ENCODE measurements around the gene CORO1C.
"Not testable (repeated sequence)": the region's sequence is repeated elsewhere in the genome, so short reads cannot be mapped to it uniquely, and the experiment has no call there.

Gene CORO1C

GRCh38 chr12:108751821-108752220 lies 20.5 kb upstream of the CORO1C start:
- H3K4me3 ChIP-seq (replicated peaks; ENCODE audit: low read depth, low read length) = no peak overlapping the region
- no peak for DNase-seq (ENCODE audit: extremely low read depth, insufficient read length)
- no peak for TF ChIP-seq CTCF (IDR thresholded peaks at IDR 0.05; ENCODE audit: insufficient read depth, low read length, poor library complexity, severe bottlenecking)

GRCh38 chr12:108751003-108751402 lies 19.7 kb upstream of the CORO1C start:
- not testable (repeated sequence) for H3K4me3 ChIP-seq (replicated peaks; ENCODE audit: low read depth, low read length); DNase-seq (ENCODE audit: extremely low read depth, insufficient read length); H3K36me3 ChIP-seq (ENCODE audit: control insufficient read depth, insufficient read depth, low read length); H3K27me3 ChIP-seq (replicated peaks; ENCODE audit: control insufficient read depth, insufficient read depth, low read length)

More at GRCh38 chr12:108751821-108752220, 20.5 kb upstream of the CORO1C start:
- Histone ChIP-seq H3K27me3 (replicated peaks; ENCODE audit: control insufficient read depth, insufficient read depth, low read length) (no peaks in the 10 kb centered on the region), H3K36me3 (ENCODE audit: control insufficient read depth, insufficient read depth, low read length) (no peaks in the 10 kb centered on the region)

- no peak for DNase-seq (ENCODE audit: extremely low read depth, insufficient read length)
Observed at GRCh38 chr12:108750526-108750925, 19.2 kb upstream of the CORO1C start.

GRCh38 chr12:108747563-108747962 lies 16.2 kb upstream of the CORO1C start:
- Histone ChIP-seq H3K27me3 (replicated peaks; ENCODE audit: control insufficient read depth, insufficient read depth, low read length) (no peaks in the 10 kb centered on the region), H3K36me3 (ENCODE audit: control insufficient read depth, insufficient read depth, low read length) (no peaks in the 10 kb centered on the region), H3K4me3 (replicated peaks; ENCODE audit: low read depth, low read length) (no peak overlapping the region)
- TF ChIP-seq CTCF (IDR thresholded peaks at IDR 0.05; ENCODE audit: insufficient read depth, low read length, poor library complexity, severe bottlenecking) = no peak
- no peak for DNase-seq (ENCODE audit: extremely low read depth, insufficient read length)

More at GRCh38 chr12:108750526-108750925, 19.2 kb upstream of the CORO1C start:
- no peaks in the 10 kb centered on the region for H3K27me3 ChIP-seq (replicated peaks; ENCODE audit: control insufficient read depth, insufficient read depth, low read length)
- H3K36me3 ChIP-seq (ENCODE audit: control insufficient read depth, insufficient read depth, low read length) = no peaks in the 10 kb centered on the region
- no peak overlapping the region for H3K4me3 ChIP-seq (replicated peaks; ENCODE audit: low read depth, low read length)
- TF ChIP-seq CTCF (IDR thresholded peaks at IDR 0.05; ENCODE audit: insufficient read depth, low read length, poor library complexity, severe bottlenecking) = no peak

GRCh38 chr12:108745641-108746040 lies 14.3 kb upstream of the CORO1C start:
- Histone ChIP-seq H3K36me3 (ENCODE audit: control insufficient read depth, insufficient read depth, low read length) (no peaks in the 10 kb centered on the region), H3K27me3 (replicated peaks; ENCODE audit: control insufficient read depth, insufficient read depth, low read length) (no peaks in the 10 kb centered on the region), H3K4me3 (replicated peaks; ENCODE audit: low read depth, low read length) (no peak overlapping the region)
- no peak for TF ChIP-seq CTCF (IDR thresholded peaks at IDR 0.05; ENCODE audit: insufficient read depth, low read length, poor library complexity, severe bottlenecking)
- DNase-seq (ENCODE audit: extremely low read depth, insufficient read length) = no peak

- no peak for TF ChIP-seq CTCF (IDR thresholded peaks at IDR 0.05; ENCODE audit: insufficient read depth, low read length, poor library complexity, severe bottlenecking)
- Histone ChIP-seq H3K4me3 (replicated peaks; ENCODE audit: low read depth, low read length) (no peak overlapping the region), H3K27me3 (replicated peaks; ENCODE audit: control insufficient read depth, insufficient read depth, low read length) (no peaks in the 10 kb centered on the region), H3K36me3 (ENCODE audit: control insufficient read depth, insufficient read depth, low read length) (no peaks in the 10 kb centered on the region)
- no peak for DNase-seq (ENCODE audit: extremely low read depth, insufficient read length)
Observed at GRCh38 chr12:108744021-108744897, 12.9 kb upstream of the CORO1C start.
